GM12878 (cell line): ENCODE results near the gene EML3. TPM values are rescaled to one million over a fixed set of nuclear protein-coding genes. Genes with fewer than 3 reads are reported as not detected.

ENCODE experiments used
- ASH2L ChIP-seq: fragments of 300-600, 200-600 bp; sonication (generic); IDR thresholded peaks from 2 replicates; pipeline ENCODE4 v1.6.1; 2017; ENCODE audit warnings: low read depth, mild to moderate bottlenecking, borderline replicate concordance
- ATF7 ChIP-seq: fragments of 450-650 bp; IDR thresholded peaks from 2 replicates; pipeline ENCODE4 v1.6.1; 2016; ENCODE audit warnings: low read depth, mild to moderate bottlenecking
- EED ChIP-seq: sonication (generic); IDR thresholded peaks from 2 replicates; pipeline ENCODE4 v1.6.1; 2016; ENCODE audit warnings: antibody characterized with exemption, low read depth
- FOS ChIP-seq: IDR thresholded peaks from 3 replicates; pipeline ENCODE4 v1.6.1; 2011; ENCODE audit warnings: borderline replicate concordance; ENCODE audit not compliant: insufficient read length; ENCODE audit errors: extremely low read depth
- HCFC1 ChIP-seq: fragments of 150-350 bp; IDR thresholded peaks from 2 replicates; pipeline ENCODE4 v1.6.1; 2014; ENCODE audit warnings: low read length
- HDAC2 ChIP-seq: fragments of 200-600 bp; sonication (generic); IDR thresholded peaks from 2 replicates; pipeline ENCODE4 v1.6.1; 2017
- IRF4 ChIP-seq: IDR thresholded peaks from 2 replicates; pipeline ENCODE4 v1.6.1; 2011; ENCODE audit warnings: low read depth, low read length
- NBN ChIP-seq: fragments of 450-650 bp; IDR thresholded peaks from 2 replicates; pipeline ENCODE4 v1.6.1; 2016
- PAX5 ChIP-seq: IDR thresholded peaks from 2 replicates; pipeline ENCODE4 v1.6.1; 2011; ENCODE audit warnings: low read depth, low read length, borderline replicate concordance
- RELA ChIP-seq: fragments of 450-650 bp; IDR thresholded peaks from 2 replicates; pipeline ENCODE4 v1.8.0; 2014; ENCODE audit warnings: borderline replicate concordance; ENCODE audit not compliant: partially characterized antibody
- SRF ChIP-seq, 2 experiments: IDR thresholded peaks; 2 replicates each; pipeline ENCODE4 v1.6.1; 2011; ENCODE audit warnings: low read depth in 2 of 2, low read length in 2 of 2, mild to moderate bottlenecking in 1 of 2, moderate library complexity in 1 of 2
- TCF3 ChIP-seq: IDR thresholded peaks from 2 replicates; pipeline ENCODE4 v1.6.1; 2012; ENCODE audit warnings: low read depth, mild to moderate bottlenecking, low read length, borderline replicate concordance; ENCODE audit not compliant: insufficient read depth
- WRNIP1 ChIP-seq: IDR thresholded peaks from 2 replicates; pipeline ENCODE4 v1.6.1; 2011; ENCODE audit warnings: low read depth, low read length, improper control_type of control experiment, borderline replicate concordance
- polyA plus RNA-seq, 11 experiments: library from polyadenylated mRNA; depleted of rRNA in 4 of 11; unstranded in 6 of 11; stranded (reverse) in 5 of 11; fragments of >200 nt; fragmentation: Nextera tagmentation in 4 of 11; fragmentation: Illumina TruSeq in 1 of 11; extraction: Ambion mirVana in 4 of 11; extraction: Trizol in 1 of 11; gene quantifications; 1 replicate in 1 of 11; 2 replicates in 10 of 11; pipeline versions ENCODE4 v1.2.1 to v1.2.3, GENCODE V29; 2011 to 2016; ENCODE audit warnings: inconsistent platforms in 2 of 11, missing spikeins in 2 of 11, low read depth in 1 of 11
- total RNA-seq, 4 experiments: library from RNA; depleted of rRNA in 3 of 4; stranded (reverse); fragments of >200 nt in 3 of 4; fragmentation: Illumina TruSeq in 1 of 4; extraction: Trizol in 1 of 4; gene quantifications; 2 replicates each; pipeline versions ENCODE4 v1.2.1 to v1.2.3, GENCODE V29; 2013 to 2021
- TF ChIP-seq, protein P1 (sequence below): IDR thresholded peaks from 2 replicates; pipeline ENCODE4 v1.6.1; 2011; ENCODE audit warnings: borderline replicate concordance, low read depth, mild to moderate bottlenecking, moderate library complexity, low read length; ENCODE audit not compliant: insufficient read depth, poor library complexity, severe bottlenecking
- TF ChIP-seq, protein P2 (sequence below): fragments of 450-650 bp; IDR thresholded peaks from 2 replicates; pipeline ENCODE4 v1.6.1; 2018; ENCODE audit warnings: mild to moderate bottlenecking, low read depth, moderate library complexity; ENCODE audit not compliant: partially characterized antibody
- TF ChIP-seq, protein P3 (sequence below): fragments of 450-650 bp; IDR thresholded peaks from 2 replicates; pipeline ENCODE4 v1.6.1; 2016; ENCODE audit warnings: mild to moderate bottlenecking, moderate library complexity, borderline replicate concordance
- TF ChIP-seq, protein P4 (sequence below): fragments of 150-350 bp; IDR thresholded peaks from 2 replicates; pipeline ENCODE4 v1.6.1; 2014; ENCODE audit warnings: mild to moderate bottlenecking, low read depth, low read length
- TF ChIP-seq, protein P5 (sequence below): IDR thresholded peaks from 2 replicates; pipeline ENCODE4 v1.6.1; 2012; ENCODE audit warnings: mild to moderate bottlenecking, low read depth, low read length

EML3 gene
- total and polyA plus RNA-seq, 10 of the 15 experiments (the other 5 are each of a cell fraction or from before 2014, with no cell fraction given): 0.58 to 82.5 (median 24.8) TPM

DNA sequence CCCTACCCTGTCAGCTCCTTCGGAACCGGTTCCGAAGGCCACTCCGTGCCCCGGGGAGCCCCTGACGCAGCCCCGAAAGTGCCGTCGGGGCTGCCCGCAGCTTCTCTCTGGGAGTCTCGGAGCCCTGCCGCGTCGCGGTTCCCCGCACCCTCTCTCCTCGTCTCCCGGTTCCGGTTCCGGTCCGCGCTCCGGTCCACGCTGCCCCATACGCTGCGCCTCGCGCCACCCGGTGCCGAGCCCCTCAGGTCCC lies 11.5 kb downstream of the EML3 start (continued):
- TF ChIP-seq ASH2L: no peak
- TF ChIP-seq PAX5: peak; percentile 51; the same call in 1 of the 2 replicates
- TF ChIP-seq, protein P1, sequence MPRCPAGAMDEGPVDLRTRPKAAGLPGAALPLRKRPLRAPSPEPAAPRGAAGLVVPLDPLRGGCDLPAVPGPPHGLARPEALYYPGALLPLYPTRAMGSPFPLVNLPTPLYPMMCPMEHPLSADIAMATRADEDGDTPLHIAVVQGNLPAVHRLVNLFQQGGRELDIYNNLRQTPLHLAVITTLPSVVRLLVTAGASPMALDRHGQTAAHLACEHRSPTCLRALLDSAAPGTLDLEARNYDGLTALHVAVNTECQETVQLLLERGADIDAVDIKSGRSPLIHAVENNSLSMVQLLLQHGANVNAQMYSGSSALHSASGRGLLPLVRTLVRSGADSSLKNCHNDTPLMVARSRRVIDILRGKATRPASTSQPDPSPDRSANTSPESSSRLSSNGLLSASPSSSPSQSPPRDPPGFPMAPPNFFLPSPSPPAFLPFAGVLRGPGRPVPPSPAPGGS: no peak
- TF ChIP-seq EED: 0 out of 2 replicates have a peak, but pooled peaks have one; percentile 11
- TF ChIP-seq, protein P2, sequence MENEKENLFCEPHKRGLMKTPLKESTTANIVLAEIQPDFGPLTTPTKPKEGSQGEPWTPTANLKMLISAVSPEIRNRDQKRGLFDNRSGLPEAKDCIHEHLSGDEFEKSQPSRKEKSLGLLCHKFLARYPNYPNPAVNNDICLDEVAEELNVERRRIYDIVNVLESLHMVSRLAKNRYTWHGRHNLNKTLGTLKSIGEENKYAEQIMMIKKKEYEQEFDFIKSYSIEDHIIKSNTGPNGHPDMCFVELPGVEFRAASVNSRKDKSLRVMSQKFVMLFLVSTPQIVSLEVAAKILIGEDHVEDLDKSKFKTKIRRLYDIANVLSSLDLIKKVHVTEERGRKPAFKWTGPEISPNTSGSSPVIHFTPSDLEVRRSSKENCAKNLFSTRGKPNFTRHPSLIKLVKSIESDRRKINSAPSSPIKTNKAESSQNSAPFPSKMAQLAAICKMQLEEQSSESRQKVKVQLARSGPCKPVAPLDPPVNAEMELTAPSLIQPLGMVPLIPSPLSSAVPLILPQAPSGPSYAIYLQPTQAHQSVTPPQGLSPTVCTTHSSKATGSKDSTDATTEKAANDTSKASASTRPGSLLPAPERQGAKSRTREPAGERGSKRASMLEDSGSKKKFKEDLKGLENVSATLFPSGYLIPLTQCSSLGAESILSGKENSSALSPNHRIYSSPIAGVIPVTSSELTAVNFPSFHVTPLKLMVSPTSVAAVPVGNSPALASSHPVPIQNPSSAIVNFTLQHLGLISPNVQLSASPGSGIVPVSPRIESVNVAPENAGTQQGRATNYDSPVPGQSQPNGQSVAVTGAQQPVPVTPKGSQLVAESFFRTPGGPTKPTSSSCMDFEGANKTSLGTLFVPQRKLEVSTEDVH: no peak
- no peak for TF ChIP-seq RELA
- TF ChIP-seq NBN: peak; percentile 30; the same call in 1 of the 2 replicates
- 0 out of 2 replicates have a peak, but pooled peaks have one; percentile 19 for TF ChIP-seq IRF4
- TF ChIP-seq, protein P3, sequence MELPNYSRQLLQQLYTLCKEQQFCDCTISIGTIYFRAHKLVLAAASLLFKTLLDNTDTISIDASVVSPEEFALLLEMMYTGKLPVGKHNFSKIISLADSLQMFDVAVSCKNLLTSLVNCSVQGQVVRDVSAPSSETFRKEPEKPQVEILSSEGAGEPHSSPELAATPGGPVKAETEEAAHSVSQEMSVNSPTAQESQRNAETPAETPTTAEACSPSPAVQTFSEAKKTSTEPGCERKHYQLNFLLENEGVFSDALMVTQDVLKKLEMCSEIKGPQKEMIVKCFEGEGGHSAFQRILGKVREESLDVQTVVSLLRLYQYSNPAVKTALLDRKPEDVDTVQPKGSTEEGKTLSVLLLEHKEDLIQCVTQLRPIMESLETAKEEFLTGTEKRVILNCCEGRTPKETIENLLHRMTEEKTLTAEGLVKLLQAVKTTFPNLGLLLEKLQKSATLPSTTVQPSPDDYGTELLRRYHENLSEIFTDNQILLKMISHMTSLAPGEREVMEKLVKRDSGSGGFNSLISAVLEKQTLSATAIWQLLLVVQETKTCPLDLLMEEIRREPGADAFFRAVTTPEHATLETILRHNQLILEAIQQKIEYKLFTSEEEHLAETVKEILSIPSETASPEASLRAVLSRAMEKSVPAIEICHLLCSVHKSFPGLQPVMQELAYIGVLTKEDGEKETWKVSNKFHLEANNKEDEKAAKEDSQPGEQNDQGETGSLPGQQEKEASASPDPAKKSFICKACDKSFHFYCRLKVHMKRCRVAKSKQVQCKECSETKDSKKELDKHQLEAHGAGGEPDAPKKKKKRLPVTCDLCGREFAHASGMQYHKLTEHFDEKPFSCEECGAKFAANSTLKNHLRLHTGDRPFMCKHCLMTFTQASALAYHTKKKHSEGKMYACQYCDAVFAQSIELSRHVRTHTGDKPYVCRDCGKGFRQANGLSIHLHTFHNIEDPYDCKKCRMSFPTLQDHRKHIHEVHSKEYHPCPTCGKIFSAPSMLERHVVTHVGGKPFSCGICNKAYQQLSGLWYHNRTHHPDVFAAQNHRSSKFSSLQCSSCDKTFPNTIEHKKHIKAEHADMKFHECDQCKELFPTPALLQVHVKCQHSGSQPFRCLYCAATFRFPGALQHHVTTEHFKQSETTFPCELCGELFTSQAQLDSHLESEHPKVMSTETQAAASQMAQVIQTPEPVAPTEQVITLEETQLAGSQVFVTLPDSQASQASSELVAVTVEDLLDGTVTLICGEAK: no peak; the same call in 1 of the 2 replicates
- no peak for TF ChIP-seq HCFC1
- TF ChIP-seq SRF (IDR thresholded peaks at IDR 0.05; ENCODE audit: low read depth in 2 of 2, low read length in 2 of 2): no peak
- no peak for TF ChIP-seq HDAC2
- TF ChIP-seq, protein P4, sequence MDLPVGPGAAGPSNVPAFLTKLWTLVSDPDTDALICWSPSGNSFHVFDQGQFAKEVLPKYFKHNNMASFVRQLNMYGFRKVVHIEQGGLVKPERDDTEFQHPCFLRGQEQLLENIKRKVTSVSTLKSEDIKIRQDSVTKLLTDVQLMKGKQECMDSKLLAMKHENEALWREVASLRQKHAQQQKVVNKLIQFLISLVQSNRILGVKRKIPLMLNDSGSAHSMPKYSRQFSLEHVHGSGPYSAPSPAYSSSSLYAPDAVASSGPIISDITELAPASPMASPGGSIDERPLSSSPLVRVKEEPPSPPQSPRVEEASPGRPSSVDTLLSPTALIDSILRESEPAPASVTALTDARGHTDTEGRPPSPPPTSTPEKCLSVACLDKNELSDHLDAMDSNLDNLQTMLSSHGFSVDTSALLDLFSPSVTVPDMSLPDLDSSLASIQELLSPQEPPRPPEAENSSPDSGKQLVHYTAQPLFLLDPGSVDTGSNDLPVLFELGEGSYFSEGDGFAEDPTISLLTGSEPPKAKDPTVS: no peak
- no peak for TF ChIP-seq WRNIP1
- TF ChIP-seq FOS: no peak
- TF ChIP-seq TCF3: no peak
- TF ChIP-seq, protein P5, sequence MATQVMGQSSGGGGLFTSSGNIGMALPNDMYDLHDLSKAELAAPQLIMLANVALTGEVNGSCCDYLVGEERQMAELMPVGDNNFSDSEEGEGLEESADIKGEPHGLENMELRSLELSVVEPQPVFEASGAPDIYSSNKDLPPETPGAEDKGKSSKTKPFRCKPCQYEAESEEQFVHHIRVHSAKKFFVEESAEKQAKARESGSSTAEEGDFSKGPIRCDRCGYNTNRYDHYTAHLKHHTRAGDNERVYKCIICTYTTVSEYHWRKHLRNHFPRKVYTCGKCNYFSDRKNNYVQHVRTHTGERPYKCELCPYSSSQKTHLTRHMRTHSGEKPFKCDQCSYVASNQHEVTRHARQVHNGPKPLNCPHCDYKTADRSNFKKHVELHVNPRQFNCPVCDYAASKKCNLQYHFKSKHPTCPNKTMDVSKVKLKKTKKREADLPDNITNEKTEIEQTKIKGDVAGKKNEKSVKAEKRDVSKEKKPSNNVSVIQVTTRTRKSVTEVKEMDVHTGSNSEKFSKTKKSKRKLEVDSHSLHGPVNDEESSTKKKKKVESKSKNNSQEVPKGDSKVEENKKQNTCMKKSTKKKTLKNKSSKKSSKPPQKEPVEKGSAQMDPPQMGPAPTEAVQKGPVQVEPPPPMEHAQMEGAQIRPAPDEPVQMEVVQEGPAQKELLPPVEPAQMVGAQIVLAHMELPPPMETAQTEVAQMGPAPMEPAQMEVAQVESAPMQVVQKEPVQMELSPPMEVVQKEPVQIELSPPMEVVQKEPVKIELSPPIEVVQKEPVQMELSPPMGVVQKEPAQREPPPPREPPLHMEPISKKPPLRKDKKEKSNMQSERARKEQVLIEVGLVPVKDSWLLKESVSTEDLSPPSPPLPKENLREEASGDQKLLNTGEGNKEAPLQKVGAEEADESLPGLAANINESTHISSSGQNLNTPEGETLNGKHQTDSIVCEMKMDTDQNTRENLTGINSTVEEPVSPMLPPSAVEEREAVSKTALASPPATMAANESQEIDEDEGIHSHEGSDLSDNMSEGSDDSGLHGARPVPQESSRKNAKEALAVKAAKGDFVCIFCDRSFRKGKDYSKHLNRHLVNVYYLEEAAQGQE: no peak
- no peak for TF ChIP-seq ATF7
